ENCODE data around the gene OTOGL.
"Not testable (repeated sequence)": the region's sequence is repeated elsewhere in the genome, so short reads cannot be mapped to it uniquely, and the experiment has no call there.

Gene OTOGL

GRCh38 chr12:80282226-80282625, 182.9 kb downstream of the OTOGL start:
- no peak for DNase-seq

- DNase-seq, result no peak
These were observed 183.4 kb downstream of the OTOGL start for GRCh38 chr12:80282761-80283160.

GRCh38 chr12:80291108-80291754, 191.9 kb downstream of the OTOGL start:
- DNase-seq, result no peak

GRCh38 chr12:80293347-80293746, 194.0 kb downstream of the OTOGL start:
- DNase-seq, result no peak

- DNase-seq, result no peak
These were observed 194.4 kb downstream of the OTOGL start for GRCh38 chr12:80293759-80294158.

GRCh38 chr12:80299219-80299618, 199.9 kb downstream of the OTOGL start:
- DNase-seq, result no peak

GRCh38 chr12:80299976-80300375, 200.6 kb downstream of the OTOGL start:
- DNase-seq, result no peak

- DNase-seq, result not testable (repeated sequence)
These were observed 208.1 kb downstream of the OTOGL start for GRCh38 chr12:80307436-80307835.

GRCh38 chr12:80313209-80313608, 213.9 kb downstream of the OTOGL start:
- no peak for DNase-seq

- DNase-seq, result no peak
These were observed 215.4 kb downstream of the OTOGL start for GRCh38 chr12:80314741-80315140.

GRCh38 chr12:80316222-80316621, 216.9 kb downstream of the OTOGL start:
- DNase-seq, result no peak

GRCh38 chr12:80317307-80317706, 218.0 kb downstream of the OTOGL start:
- DNase-seq, result no peak

GRCh38 chr12:80317899-80318298, 218.6 kb downstream of the OTOGL start:
- DNase-seq, result no peak

- DNase-seq, result no peak
These were observed 220.9 kb downstream of the OTOGL start for GRCh38 chr12:80320121-80320678.

GRCh38 chr12:80321653-80322052, 222.3 kb downstream of the OTOGL start:
- DNase-seq, result no peak

- no peak for DNase-seq
These were observed 226.0 kb downstream of the OTOGL start for GRCh38 chr12:80325167-80325959.

- DNase-seq, result no peak
These were observed 233.5 kb downstream of the OTOGL start for GRCh38 chr12:80332827-80333226.

GRCh38 chr12:80352474-80352873, 253.1 kb downstream of the OTOGL start:
- no peak for DNase-seq

- no peak for DNase-seq
These were observed 253.9 kb downstream of the OTOGL start for GRCh38 chr12:80353254-80353653.

- DNase-seq, result no peak
These were observed 256.8 kb downstream of the OTOGL start for GRCh38 chr12:80356097-80356496.

- no peak for DNase-seq
These were observed 260.4 kb downstream of the OTOGL start for GRCh38 chr12:80359703-80360102.

GRCh38 chr12:80364056-80364455, 264.7 kb downstream of the OTOGL start:
- no peak for DNase-seq

- DNase-seq, result no peak
These were observed 274.3 kb downstream of the OTOGL start for GRCh38 chr12:80373666-80374065.

- no peak for DNase-seq
These were observed 275.3 kb downstream of the OTOGL start for GRCh38 chr12:80374615-80375014.

Data from activated T-cell treated with anti-CD3 and anti-CD28 coated beads, Interleukin-2, amount 50 U/mL, for 1 hour (primary cell).